Right renal pelvis (tissue), 4 donors: ENCODE measurements around the gene GNB2. TPM values are rescaled to one million over a fixed set of nuclear protein-coding genes. Genes with fewer than 3 reads are reported as not detected.
"Not testable (repeated sequence)": the region's sequence is repeated elsewhere in the genome, so short reads cannot be mapped to it uniquely, and the experiment has no call there.

Experiments used
- DNase-seq, 4 donors: peaks; one replicate each; pipeline ENCODE4 v3.0.0-alpha.2; 2013; ENCODE audit warnings: low read depth in 4 of 4, low spot score in 3 of 4, missing footprints in 1 of 4
- polyA plus RNA-seq, 4 donors: library from polyadenylated mRNA; unstranded; fragments of 120-200 nt; gene quantifications; one replicate each; pipeline ENCODE4 v1.2.1, GENCODE V29; 2013; ENCODE audit not compliant: insufficient read length in 4 of 4

The GNB2 gene
- polyA plus RNA-seq, 4 donors, result 204 to 237 (median 215) TPM

DNA sequence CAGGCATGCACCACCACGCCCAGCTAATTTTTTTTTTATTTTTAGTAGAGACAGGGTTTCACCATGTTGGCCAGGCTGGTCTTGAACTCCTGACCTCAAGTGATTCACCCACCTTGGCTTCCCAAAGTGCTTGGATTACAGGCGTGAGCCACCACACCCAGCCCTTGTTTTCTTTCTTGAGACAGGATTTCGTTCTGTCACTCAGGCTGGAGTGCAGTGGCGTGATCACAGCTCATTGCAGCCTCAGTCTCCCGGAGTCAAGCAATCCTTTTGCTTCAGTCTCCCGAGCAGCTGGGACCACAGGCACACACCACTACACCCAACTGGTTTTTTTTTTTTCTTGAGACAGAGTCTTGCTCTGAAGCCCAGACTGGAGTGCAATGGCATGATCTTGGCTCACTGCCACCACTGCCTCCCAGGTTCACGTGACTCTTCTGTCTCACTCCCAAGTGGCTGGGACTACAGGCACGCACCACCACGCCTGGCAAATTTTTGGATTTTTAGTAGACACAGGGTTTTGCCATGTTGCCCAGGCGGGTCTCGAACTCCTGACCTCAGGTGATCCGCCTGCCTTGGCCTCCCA, 11.3 kb upstream of the GNB2 start:
- not testable (repeated sequence) for DNase-seq

GRCh38 chr7:100665168-100665726, 8.3 kb upstream of the GNB2 start:
- DNase-seq, result no peak

GRCh38 chr7:100667331-100668068, 6.0 kb upstream of the GNB2 start:
- no peak for DNase-seq

- no peak for DNase-seq
Measured at GRCh38 chr7:100668069-100668449, 5.5 kb upstream of the GNB2 start.

DNA sequence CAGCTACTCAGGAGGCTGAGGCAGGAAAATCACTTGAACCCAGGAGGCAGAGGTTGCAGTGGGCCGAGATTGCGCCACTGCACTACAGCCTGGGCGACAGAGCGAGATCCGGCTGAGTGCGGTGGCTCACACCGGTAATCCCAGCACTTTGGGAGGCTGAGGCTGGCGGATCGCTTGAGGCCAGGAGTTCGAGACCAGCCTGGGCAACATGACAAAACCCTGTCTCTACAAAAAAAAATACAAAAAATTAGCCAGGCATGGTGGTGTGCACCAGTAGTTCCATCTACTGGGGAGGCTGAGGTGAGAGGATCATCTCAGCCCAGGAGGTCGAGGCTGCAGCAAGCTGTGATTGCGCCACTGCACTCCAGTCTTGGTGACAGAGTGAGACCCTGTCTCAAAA, 4.4 kb upstream of the GNB2 start:
- not testable (repeated sequence) for DNase-seq

DNA sequence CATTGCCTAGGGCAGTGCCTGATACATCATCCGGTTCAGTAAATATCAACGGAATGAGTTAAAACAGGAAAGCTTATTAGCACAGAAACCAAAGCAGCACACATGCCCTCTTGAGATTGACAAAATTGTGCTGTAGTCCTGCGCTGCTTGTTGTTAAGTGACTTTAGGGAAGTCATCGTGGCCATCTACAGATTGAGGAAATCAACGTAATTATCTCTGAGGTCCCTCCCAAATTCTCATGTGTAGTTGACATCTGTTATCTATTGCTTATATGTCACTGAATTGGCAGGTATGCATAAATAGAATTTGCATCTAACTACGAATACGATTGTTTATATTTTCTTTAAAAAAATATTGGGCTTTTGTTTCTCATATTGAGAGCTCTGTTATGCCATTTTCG, 3.5 kb upstream of the GNB2 start:
- no peak for DNase-seq

- DNase-seq, result no peak
Measured at GRCh38 chr7:100671353-100672327, 1.9 kb upstream of the GNB2 start.

DNA sequence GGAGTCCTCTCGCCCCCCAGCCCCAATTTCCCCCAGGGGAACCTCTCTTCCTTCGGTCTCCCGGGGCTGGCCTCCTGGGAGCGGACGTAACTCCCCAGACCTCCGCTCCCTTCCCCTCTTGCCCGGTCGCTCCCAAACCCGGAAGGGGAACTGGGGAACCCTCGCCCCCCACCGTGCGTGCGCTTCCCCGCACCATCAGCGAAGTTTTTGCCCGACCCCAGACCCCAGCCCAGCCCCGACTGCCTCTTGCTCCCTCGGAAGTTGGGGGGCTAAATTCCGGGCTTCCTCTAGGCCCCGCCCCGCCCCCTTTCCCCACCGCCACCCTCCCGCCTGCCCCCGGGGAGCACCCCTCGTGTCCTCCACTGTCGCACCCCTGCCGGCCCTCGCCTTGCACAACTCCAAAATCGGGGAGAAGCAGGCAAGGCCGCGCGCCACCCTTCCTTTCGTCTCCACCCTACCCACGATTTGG, 436 bp downstream of the GNB2 start:
- DNase-seq, result no peak

GRCh38 chr7:100674411-100675104, 1.0 kb downstream of the GNB2 start:
- no peak for DNase-seq

DNA sequence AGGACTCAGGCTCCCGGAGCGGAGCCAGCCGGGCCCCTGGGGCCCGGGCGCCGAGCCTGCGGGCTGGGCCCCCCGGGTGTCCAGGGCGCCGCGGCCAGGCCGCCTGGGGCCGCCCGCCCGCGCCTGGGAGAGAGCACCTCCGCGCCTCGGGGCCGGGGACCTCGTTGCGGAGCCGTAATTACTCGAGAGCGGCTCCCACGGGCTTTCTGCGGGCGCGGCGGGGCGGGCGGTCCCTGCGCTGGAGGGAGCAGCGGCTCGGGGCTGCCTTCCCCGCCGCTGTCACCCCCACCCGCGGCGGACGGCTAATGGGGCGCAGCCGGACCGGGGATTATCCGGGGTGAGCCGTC, 1.5 kb downstream of the GNB2 start:
- DNase-seq, result no peak

DNA sequence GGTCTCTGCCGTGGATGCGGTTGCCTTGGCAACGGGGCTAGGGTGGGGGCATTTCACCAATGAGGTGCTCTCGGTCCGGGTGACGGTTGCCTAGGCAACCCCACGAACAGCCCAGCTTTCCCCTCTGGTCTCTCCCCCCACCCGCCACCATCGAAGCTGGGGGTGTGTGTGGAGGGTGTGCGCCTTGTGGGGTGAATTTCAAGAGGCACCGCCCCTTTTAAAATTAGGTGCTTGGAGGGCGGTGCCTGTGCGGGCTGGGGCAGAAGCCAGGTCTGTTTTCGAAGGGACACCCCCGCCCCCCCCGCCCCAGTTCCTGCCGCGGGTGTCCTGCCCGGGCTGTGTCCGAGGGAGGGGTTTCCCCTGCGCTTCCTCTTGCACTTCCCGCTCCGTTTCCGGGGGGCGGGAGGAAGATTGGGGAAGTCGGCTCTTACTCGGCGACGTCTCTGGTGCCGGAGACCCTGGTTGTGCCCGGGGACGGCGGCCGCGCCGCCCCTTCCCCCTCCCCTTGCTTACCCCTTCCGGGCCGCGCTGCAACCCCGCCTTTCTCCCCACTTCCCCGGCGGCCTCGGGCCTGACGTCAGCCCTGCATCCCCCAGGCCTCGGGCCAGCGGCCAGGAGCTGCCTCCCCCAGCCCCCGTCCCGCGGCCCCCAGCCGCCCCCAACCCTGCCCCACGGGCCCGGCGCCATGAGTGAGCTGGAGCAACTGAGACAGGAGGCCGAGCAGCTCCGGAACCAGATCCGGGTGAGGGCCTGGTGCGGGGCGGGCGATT, 2.2 kb downstream of the GNB2 start:
- peak in 1 of 4 donors; percentile 50 for DNase-seq

DNA sequence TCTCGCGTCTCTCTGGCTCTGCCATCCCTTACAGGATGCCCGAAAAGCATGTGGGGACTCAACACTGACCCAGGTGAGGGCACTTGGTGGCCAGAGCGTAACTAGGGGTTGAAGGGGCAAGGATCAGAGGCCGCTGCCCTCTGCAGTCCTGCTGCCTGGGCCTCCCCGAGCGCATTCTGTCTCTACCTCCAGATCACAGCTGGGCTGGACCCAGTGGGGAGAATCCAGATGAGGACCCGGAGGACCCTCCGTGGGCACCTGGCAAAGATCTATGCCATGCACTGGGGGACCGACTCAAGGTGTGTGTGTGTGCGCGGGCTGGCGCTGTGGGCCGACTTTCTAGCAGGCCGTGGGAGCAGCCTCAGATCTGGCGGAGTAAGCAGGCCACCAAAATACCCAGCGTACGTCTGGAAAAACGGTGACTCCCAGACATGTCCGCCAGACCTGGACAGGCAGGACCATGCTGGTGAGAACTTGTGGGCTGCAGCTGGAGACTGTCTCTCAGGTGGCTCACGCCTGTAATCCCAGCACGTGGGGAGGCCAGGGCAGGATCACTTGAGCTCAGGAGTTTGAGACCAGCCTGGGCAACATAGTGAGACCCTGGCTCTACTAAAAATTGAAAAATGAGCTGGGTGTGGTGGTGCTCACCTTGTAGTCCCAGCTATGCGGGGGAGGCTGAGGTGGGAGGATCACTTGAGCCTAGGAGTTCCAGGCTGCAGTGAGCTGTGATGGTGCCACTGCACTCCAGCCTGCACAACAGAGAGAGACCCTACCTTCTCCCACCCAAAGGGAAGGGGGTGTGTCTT, 3.2 kb downstream of the GNB2 start:
- DNase-seq, result no peak

- DNase-seq, result no peak
Measured at GRCh38 chr7:100677308-100678267, 4.0 kb downstream of the GNB2 start.

GRCh38 chr7:100678291-100678984, 4.9 kb downstream of the GNB2 start:
- no peak for DNase-seq

DNA sequence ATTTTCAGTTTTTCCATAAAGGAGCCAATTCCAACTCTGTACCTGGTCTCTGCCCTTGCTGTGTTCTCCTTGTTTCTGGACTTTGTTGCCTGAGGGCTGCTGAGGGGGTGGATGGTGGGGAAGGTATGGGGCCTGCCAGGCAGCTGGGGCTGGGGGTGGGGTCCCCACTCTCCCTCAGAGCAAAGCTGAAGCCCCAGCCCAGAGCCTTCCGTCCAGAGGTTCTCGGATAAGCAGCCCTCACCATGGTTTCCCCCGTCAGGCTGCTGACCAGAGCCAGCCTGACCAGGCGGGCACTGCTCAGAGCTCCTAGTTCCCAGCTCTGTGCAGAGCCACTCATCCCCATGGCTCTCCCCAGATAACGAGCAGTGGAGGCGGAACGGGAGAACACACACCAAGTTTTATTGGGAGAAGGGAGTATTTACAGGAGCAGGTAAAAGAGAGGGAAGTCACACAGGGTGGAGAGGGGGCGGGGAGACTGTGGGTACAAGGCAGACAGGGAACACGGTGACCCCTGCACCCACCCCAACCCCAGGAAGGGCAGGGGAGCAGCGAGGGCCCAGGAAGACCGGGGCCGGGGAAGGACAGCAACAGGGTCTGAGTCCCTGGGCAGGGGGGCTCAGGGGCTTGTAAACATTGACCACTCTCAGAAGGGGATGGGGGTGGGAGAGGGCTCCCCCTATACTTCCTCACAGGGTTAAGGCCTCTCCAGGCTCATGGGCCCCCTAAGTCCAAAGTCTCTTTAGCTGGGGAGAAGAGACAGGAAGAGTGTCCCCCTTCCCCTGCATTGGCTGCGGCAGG, 5.8 kb downstream of the GNB2 start:
- DNase-seq, result no peak

DNA sequence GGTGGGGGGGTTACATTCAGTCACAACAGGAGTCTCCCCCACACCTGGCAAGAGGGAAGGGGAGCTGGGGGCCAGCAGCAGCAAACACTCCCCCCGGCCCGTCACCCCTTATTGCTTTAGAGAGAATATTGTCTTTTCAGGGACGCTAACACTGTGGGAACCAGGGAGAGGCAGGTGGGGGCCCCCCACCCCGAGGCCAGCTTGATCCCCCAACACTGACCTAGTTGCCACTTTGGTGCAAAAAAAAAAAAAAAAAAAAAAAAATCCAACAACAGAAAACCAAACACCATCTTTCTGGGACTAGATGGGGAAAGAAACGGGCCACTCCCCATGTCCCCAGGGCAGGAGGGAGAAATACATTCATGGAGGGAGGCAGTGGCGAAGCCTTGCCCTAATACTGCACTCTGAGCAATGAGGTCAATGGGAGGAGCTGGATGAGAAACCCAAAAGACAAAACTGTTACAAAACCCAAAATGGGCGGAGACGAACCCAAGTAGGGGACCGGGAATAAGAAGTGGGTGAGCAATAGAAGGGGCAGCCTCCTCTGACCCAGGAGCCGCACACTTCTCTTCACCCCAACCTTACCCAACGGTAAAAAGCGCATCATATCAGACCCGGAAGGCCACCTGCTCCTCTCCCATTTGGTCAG, 6.5 kb downstream of the GNB2 start:
- DNase-seq, result no peak
